Activated T-cell treated with anti-CD3 and anti-CD28 coated beads, Interleukin-2, amount 50 U/mL, for 48 hours (primary cell): ENCODE data around the gene RPRD2.
"Not testable (repeated sequence)": the region's sequence is repeated elsewhere in the genome, so short reads cannot be mapped to it uniquely, and the experiment has no call there.

ENCODE experiments used
- DNase-seq, 2 experiments: peaks; one replicate each; pipeline ENCODE4 v3.0.0-alpha.2; 2020

RPRD2 gene

DNA sequence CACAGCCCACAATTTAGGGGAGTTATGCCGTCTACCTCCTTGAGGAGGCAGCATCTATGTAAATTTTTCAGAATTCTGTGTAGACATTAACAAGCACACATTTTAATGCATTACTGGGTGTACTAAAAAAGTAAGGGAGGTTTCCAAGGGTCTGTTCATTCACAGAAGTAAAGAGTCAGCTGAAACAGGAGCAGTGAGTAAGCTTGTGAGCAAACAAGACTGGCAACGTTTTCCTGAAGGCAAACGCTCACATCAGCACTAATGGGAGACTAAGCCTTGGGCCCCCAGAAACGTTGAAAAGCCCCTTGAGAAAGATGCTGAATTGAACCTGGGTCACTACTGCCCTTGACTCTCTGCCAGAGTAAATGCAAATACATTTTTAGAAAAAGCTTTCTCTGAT is 25.7 kb downstream of the RPRD2 start:
- no peak for DNase-seq

DNA sequence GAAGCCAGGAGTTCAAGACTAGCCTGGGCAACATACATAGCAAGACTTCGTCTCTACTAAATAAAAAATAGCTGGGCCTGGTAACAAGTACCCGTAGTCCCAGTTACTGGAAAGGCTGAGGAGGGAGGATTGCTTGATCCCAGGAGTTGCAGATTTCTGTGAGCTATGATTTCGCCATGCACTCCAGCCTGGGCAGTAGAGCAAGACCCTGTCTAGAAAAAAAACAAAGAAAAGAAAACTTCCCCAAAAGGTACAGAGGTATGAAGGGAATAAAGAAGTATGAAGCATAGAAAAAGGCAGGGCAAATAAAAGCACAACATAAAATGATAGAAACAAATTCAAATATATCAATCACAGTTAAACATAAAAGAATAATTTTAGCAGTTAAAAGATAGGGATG is 28.7 kb downstream of the RPRD2 start:
- no peak for DNase-seq

DNA sequence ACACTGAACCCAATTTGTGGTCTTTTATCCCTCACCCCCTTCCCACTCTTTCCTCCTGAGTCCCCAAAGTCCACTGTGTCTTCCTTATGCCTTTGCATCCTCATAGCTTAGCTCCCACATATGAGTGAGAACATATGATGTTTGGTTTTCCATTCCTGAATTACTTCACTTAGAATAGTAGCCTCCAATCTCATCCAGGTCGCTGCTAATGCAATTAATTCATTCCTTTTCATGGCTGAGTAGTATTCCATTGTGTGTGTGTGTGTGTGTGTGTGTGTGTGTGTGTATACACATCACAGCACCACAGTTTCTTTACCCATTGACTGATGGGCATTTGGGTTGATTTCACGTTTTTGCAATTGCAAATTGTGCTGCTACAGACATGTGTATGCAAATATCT is 31.2 kb downstream of the RPRD2 start:
- not testable (repeated sequence) for DNase-seq

DNA sequence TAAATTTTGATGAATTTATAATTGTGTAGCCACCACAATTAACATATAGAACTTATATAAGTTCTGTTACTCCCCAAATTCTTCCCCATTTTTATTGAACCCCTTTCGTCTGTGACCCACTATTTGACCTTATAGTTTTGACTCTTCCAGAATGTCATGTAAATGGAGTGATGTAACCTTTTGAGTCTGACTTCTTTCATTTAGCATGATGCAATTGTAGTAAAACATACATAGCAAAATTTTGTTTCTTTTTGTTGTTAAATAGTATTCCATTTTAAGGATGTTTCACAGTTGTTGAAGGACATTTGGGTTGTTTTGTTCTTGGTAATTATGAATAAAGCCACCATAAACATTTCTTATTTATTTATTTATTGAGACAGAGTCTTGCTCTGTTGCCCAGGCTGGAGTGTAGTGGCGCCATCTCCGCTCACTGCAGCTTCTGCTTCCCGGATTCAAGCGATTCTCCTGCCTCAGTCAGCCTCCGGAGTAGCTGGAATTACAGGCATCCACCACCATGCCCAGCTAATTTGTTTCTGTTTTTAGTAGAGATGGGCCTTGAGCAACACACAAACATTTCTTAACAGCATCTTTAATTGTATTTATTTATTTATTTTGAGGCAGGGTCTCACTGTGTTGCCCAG is 33.6 kb downstream of the RPRD2 start:
- no peak for DNase-seq

DNA sequence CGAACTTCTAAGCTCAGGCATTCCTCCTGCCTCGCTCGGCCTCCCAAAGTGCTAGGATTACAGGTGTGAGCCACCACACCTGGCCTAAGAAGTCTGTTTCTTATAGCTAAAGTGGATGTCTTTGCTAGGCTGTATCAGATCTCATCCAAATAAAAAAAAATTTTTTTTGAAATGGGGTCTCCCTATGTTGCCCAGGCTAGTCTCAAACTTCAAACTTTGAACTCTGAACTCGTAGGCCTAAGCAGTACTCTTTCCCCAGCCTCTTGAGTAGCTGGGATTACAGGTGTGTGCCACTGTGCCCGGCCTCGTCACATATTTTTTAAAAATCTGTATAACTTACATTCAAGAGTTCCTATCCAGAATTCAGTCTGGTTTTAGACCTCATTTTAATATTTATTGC is 40.5 kb downstream of the RPRD2 start:
- DNase-seq = no peak

DNA sequence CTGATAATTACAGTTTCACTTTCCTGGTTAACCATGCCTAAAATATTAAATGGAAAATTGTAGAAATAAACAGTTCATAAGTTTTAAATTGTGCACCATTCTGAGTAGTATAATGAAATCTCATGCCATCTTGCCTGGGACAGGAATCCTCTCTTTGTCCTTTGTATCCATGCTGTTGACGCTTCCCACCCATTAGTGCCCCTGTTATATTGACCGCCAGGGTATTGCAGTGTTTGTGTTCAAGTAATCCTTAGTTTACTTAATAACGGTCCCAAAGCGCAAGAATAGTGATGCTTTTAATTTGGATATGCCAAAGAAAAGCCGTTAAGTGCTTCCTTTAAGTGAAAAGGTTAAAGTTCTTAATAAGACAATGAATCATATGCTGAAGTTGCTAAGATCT is 41.7 kb downstream of the RPRD2 start:
- no peak for DNase-seq

DNA sequence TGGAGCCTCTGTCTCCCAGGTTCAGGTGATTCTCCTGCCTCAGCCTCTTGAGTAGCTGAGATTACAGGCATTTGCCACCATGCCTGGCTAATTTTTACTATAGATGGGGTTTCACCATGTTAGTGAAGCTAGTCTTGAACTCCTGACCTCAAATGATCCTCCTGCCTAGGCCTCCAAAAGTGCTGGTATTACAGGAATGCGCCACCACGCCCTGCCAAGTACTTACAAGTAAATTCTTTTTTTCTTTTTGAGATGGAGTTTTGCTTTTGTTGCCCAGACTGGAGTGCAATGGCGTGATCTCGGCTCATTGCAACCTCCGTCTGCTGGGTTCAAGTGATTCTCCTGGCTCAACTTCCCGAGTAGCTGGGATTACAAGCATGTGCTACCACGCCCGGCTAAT is 42.5 kb downstream of the RPRD2 start:
- no peak for DNase-seq

DNA sequence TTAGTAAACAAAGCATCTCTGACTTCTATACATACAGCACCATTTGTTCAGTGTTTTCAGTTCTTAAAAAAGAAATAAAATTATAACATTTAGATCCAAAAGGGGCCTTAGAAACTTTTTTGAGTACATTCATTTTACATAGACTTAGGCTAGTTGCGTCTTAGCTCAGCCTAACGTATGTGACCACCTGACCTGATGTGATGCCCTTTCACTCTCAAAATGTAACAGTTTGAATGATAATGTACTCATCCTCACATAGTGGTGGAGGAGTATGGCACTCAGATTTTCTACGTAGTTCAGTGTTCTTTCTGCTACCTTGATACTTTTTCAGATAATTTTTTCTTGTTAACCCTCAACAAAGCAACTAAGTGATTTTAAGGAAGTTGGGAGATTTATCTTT is 43.4 kb downstream of the RPRD2 start:
- no peak for DNase-seq

DNA sequence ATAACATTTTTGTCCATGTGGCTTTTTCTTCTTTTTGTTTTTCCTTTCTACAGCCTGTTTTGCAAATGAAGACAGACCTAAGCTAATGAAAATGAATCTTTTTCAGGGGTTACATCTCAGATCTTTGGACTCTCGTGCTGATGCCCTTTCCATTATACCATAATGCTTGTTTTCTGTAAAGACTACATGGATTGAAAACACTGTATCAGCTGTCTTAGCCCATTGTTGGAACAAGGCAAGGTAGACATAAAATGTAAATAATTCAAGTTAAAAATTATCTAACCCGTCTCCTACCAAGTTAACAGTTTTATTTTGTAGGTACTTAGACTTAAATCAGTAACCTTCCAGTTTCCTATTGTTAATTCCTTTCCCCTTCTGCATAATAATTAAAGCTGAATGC is 44.9 kb downstream of the RPRD2 start:
- DNase-seq = no peak

DNA sequence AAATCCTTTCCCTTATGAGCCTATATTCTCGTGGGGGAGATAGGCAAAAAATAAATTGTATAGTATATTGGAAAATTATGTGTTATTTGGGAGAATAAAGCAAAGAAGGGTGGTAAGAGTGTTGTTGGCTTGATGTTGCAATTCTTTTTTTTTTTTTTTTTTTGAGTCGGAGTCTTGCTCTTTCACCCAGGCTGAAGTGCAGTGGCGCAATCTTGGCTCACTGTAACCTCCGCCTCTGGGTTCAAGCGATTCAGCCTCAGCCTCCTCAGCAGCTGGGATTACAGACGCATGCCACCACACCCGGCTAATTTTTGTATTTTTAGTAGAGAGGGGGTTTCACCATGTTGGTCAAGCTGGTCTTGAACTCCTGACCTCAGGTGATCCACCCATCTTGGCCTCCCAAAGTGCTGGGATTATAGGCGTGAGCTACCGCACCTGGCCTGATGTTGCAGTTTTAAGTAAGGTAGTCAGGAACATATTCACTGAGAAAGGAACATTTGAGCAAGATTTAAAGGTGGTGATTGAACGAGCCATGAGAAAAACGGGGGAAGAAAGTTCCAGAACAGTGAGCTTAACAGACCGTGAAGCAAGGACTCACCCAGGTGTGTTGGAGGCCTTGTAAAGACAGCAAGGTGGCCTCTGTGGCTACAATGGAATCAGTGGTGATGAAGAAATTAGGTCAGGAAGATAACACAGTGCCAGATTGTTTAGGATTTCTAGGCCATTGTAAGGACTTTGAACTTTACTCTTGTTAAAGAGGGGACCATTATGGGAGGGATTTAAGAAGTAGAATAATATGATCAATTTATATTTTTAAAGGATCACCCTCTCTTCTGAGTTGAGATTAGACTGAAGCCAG is 45.8 kb downstream of the RPRD2 start:
- no peak for DNase-seq

DNA sequence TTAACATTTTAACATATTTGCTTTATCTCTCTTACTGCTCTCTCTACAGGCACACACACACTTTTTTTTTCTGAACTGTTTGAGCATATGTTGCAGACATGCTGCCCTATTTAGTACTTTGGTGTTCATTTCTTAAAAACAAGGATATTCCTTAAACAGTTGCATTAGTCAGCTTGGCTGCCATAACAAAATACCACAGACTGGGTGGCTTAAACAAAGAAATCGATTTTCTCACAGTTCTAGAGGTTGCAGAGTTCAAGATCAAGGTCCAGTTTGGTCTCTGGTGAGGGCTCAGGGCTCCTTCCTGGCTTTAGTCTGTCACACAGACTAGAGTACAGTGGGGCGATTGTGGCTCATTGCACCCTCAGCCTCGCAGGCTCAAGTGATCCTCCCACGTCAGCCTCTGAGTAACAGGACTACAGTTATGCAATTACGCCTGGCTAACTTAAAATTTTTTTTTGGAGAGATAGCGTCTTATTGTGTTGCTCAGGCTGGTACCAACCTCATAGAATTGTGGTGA is 46.7 kb downstream of the RPRD2 start:
- no peak for DNase-seq

DNA sequence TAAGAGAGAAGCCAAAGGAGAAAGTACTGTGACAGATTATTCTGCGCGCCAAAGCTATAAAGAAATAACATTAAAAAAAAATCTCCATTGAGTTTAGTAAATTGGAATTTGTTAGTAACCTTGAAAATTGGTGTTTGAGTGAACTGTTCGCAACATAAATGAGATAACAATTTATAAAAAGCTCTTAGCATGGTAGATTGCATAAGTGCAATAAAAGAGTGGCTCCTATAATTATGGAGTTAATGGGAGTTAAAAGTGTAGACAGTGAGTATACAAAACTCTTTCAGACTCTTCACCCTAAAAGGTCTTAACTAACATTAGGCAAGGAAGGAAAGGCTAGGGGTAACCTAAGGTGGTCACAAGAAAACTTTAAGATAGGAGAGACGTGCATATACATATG is 50.6 kb downstream of the RPRD2 start:
- no peak for DNase-seq

DNA sequence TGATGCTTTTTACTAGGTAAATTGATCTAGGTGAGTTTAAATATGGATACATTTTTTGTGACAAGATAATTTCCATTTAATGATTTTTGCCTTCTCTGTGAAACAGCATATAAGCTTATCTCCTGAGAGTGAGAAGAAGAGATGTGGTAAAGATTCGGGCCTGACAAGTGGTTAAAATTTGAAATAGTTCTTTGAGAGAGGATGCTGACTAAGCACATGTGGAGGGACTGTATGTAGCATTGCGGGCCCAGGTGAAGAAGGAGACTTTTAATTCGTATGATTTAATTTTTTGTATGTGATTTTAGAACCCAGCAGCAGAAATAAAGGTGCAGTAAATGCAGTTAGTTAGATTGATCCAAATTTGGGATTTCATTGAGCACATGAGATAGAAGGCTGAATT is 51.9 kb downstream of the RPRD2 start:
- DNase-seq = no peak

DNA sequence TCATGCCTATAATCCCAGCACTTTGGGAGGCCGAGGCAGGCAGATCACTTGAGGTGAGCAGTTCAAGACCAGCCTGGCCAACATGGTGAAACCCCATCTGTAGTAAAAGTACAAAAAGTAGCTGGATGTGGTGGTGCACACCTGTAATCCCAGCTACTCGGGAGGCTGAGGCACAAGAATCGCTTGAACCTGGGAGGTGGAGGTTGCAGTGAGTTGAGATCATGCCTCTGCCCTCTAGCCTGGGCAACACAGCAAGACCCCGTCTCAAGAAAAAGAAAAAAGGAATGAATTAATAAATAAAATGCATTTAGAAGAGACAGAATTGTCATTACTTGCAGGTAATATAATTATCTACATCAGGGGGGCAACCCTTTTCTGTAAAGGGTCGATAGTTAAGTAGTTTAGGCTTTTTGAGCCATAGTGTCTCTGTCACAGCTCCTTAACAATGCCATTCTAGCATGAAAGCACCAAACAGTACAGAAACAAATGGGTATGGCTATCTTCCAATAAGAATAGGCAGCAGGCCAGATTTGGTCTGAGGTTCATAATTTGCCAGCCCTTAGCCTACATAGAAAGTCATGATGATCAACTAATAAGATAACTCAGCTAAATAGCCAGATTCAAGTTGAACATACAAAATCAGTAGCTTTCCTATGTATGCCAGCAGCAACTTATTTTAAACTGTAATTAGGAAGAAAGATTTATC is 56.8 kb downstream of the RPRD2 start:
- no peak for DNase-seq

DNA sequence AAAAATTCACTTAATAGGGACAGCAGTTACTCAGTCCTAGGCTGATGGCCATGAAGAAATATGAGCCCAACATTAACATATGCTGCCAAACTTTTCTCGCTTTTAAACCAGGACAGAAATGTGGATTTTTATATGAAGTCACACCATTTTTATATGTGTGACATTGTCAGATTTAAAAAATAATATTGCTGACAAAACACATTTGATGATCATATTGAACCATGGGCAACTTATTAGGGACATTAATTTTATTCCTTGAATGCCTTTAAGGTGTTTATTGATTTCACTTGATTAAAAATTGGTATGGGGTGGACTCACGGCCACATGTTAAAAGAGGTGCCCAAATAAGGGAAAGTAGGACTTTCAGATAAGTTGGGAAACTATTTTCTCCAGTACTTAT is 58.6 kb downstream of the RPRD2 start:
- no peak for DNase-seq

DNA sequence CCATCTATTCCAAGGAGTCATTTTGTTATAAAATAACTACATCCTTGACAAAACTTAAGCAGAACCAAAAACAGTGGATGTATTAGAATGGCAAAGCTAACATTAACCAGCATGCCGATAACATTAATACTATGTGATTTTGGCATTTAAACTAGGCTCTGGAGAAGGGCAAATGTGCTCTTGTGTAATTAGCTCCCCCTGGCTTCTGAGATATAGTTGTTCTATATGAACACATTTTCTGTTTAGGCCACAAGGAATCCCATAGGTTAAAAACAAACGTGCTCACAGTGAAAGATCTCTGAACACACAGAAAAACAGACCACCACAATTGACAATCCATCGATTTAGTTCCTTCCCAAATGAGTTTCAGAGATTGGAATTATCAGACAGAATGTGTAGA is 65.9 kb downstream of the RPRD2 start:
- no peak for DNase-seq

DNA sequence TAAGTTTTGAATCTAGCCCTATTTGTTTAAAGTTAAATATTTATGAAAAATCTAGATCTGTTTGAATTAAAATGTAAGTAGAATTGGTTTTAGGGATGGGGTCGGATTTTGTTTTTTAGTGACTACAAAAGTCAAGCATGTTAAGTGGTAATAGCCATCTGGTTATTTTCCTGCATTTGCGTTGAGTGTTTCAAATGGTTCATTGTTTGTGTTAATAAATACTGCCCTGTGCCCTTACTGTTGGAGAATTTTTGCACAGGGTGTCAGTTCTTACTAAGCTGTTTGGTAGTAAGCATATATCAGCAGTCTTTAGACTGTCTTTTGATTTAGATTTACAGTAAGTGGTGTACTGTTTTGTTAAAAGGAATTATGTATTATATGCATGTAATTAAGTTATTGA is 77.2 kb downstream of the RPRD2 start:
- DNase-seq = no peak

DNA sequence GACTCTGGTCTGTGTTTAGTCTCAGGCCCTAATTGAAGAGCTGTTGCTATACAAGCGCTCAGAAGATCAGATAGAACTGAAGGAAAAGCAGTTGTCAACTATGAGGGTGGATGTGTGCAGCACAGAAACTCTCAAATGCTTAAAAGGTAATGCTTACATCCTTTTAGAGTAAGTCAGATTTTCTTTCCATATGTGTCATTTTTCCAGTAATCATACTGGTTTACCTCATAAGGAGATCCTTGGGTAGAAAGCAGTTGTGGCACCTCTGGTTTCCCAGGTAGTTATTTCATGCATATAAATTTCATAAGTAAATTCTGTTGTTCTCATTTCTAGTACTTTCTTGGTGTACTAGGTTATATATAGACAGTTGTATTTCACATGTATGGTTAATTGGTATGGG is 80.3 kb downstream of the RPRD2 start:
- no peak for DNase-seq

DNA sequence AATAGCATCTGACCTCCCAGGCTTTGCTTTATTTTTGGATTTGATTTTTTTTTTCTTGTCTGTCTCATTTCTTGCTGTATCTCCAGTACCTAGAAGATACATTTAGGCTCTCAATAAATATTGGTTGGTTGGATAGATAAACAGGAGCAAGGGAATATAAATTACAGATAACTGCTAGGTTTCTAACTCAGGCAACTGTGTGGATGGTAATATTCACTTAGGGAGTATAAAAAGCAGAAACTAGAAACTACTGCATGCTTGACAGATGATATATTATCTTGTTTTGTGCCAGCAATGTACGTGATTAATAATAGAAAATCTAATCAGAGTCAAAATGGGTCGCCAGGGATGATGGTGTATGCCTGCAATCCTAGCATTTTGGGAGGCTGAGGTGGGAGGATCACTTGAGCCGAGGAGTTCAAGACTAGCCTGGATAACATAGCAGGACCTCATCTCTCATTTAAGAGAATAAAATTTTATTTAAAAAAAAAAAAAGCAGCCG is 92.2 kb downstream of the RPRD2 start:
- DNase-seq = no peak

DNA sequence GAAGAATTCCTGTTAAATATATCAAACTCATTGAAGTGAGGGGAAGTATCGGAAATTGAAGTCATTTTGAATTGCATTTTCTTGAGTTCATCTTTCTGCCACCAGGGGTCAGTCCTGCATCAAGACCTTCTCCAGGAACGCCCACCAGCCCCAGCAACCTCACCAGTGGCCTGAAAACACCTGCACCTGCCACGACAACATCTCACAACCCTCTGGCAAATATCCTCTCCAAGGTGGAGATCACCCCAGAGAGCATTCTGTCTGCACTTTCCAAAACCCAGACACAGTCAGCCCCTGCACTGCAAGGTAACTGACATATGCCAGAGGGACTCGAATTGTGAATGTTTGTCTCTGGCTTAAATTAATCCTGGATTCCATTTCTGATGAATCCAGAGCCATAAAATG is 100.5 kb downstream of the RPRD2 start:
- peak; percentile 76 to 78 for DNase-seq

DNA sequence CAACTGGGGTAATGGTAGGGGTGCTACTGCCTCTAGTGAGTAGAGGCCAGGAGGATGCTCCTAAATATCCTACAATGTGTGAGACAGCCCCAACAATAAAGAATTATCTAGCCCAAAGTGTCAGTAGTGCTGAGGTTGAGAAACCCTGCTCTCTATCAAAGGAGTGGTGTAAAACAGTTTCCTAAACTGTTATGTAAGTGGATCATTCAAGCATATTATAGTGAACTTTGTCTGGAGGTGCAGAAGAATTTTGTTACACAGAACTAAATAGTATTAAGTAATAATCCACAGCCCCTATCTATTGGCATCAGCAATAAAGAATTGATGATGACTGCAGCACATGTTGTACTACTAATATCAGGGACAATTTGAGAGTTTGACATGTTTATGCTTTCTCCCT is 103.0 kb downstream of the RPRD2 start:
- no peak for DNase-seq

DNA sequence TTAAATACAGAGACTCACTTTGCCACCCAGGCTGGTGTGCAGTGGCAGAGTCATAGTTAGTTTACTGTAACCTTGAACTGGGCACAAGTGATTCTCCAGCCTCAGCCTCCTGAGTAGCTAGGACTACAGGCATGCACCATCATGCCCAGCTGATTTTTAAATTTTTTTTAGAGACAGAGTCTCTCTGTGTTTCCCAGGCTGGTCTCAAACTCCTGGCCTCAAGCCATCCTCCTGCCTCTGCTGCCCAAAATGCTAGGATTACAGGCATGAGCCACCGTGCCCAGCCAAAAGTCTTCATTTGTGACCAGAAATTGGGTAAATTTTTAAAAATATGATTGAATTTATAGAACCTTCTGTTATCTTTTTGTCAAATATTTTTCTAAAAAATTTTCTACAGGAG is 105.3 kb downstream of the RPRD2 start:
- no peak for DNase-seq

DNA sequence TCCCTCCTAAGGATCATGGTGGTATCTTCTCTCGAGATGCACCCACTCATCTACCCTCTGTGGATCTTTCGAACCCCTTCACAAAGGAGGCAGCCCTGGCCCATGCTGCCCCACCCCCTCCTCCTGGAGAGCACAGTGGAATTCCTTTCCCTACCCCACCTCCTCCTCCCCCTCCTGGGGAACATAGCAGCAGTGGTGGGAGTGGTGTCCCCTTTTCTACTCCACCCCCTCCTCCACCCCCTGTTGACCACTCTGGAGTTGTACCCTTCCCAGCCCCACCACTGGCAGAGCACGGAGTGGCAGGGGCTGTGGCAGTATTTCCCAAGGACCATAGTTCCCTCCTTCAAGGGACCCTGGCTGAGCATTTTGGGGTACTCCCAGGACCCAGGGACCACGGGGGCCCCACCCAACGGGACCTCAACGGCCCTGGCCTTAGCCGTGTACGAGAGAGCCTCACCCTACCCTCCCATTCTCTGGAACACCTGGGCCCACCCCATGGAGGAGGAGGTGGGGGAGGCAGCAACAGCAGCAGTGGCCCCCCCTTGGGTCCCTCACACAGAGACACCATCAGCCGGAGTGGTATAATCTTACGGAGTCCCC is 108.8 kb downstream of the RPRD2 start:
- no peak for DNase-seq
